Measurements from ENCODE around the gene RDH8. TPM values are rescaled to one million over a fixed set of nuclear protein-coding genes. Genes with fewer than 3 reads are reported as not detected.
A peak's percentile ranks its signal among the peaks of the same experiment; 100 is the strongest.

RDH8 gene
- total and polyA plus RNA-seq, 10 of the 15 experiments (the other 5 are each of a cell fraction or from before 2014, with no cell fraction given) = 0.04 to 0.58 (median 0.05) TPM; not detected in 7

DNA sequence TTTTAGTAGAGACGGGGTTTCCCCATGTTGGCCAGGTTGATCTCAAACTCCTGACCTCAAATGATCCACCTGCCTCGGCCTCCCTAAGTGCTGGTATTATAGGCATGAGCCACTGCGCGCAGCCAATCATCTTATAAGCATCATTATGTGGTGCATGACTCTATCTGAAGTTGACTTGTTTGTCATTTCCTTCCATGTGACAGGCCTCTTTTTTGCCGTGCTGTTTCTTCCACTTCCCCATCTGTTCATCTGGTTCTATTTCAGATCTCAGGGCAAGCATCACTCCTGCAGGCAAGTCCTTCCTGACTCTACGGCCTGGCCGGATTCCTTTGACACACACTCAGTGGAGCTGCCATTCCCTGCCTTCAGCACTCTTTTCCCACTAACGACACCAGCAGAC is 18.2 kb upstream of the RDH8 start:
- no TSS peak for BruUV-seq (replicated peaks)
- intact Hi-C loops (cut with micrococcal nuclease; ENCODE audit: unreplicated experiment) (no loop called here), in situ Hi-C loops (cut with MboI) (no loop called here)
- peaks cover 5% of the 10 kb centered on the region; the same call in 1 of the 2 replicates for H3K4me1 ChIP-seq (ENCODE audit: control insufficient read depth, insufficient read depth, low read length)
- WGBS (ENCODE audit: insufficient coverage, insufficient replicate concordance, low lambda C conversion rate, missing lambda C conversion rate) = 28% methylated on average over 8 of the region's 8 CpGs
- ChIA-PET CTCF (interaction anchor here (1.1 to 1.2 kb wide), 2 partner anchors 12 to 265 kb away, joined by 3 read pairs; no protein-coding TSS in a partner anchor), SMC1A (ENCODE audit: uncharacterized antibody, unreplicated experiment) (no interaction called here), RAD21 (ENCODE audit: unreplicated experiment) (no interaction called here), POLR2A (no interaction called here)
- TF ChIP-seq BACH1 (IDR thresholded peaks at IDR 0.05; ENCODE audit: borderline replicate concordance) (no peak), SPI1 (IDR thresholded peaks at IDR 0.05; ENCODE audit: borderline replicate concordance, insufficient read depth, low read depth, low read length) (peak; percentile 57; the same call in 1 of the 2 replicates)
- FAIRE-seq = no peak
- no peaks in the 10 kb centered on the region for H3K36me3 ChIP-seq (ENCODE audit: control insufficient read depth in 2 of 2, insufficient read depth in 2 of 2, low read length in 1 of 2)
- H3K4me2 ChIP-seq (ENCODE audit: control insufficient read depth, insufficient read depth) = no peak overlapping the region
- H3K27ac ChIP-seq (ENCODE audit: control insufficient read depth, insufficient read depth) = no peak overlapping the region
- no peaks in the 10 kb centered on the region for H4K20me1 ChIP-seq (ENCODE audit: control insufficient read depth, insufficient read depth)
- no peak overlapping the region for H3K4me3 ChIP-seq
- no peaks in the 10 kb centered on the region for H3K9me3 ChIP-seq (replicated peaks; ENCODE audit: control insufficient read depth, insufficient read depth, low read length)
- no peaks in the 10 kb centered on the region for H3K79me2 ChIP-seq (ENCODE audit: control insufficient read depth, insufficient read depth, low read length)
- H3K9ac ChIP-seq (ENCODE audit: control insufficient read depth, insufficient read depth, low read length) = no peak overlapping the region
- H3K27me3 ChIP-seq (replicated peaks in 1 of 2; ENCODE audit: control insufficient read depth in 2 of 2, insufficient read depth in 2 of 2, low read length in 1 of 2) = 0 out of 4 replicates have a peak, but pooled peaks cover 0 to 1% of the 10 kb centered on the region in 2 experiments
- ATAC-seq = no peak
- no peak for DNase-seq (ENCODE audit: low read depth, low spot score)
- no peak overlapping the region for H2AFZ ChIP-seq (ENCODE audit: control insufficient read depth, low read depth, low read length)

DNA sequence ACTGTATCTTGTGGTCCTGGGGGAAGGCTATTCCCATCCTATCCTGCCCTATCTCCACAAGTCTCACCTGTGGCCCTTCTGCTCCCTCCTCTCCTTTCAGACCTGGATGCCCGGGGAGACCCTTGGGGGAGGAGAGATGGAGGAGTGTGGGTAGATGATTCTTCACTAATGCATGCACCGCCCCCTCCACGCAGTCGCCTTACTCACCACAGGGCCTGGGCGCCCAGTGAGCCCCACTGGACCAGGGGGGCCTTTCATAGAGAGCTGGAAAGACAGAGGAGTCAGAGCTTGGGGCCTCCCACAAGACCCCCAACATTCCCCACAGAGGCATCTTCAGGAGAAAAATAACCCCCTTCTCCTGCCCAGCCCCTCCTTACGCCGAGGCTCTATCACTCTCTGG is 17.3 kb upstream of the RDH8 start:
- ChIA-PET SMC1A (ENCODE audit: uncharacterized antibody, unreplicated experiment) (no interaction called here), POLR2A (no interaction called here), CTCF (interaction anchor here (1.1 to 1.2 kb wide), 2 partner anchors 12 to 264 kb away, joined by 3 read pairs; no protein-coding TSS in a partner anchor), RAD21 (ENCODE audit: unreplicated experiment) (no interaction called here)
- WGBS (ENCODE audit: insufficient coverage, insufficient replicate concordance, low lambda C conversion rate, missing lambda C conversion rate) = 62% methylated on average over 7 of the region's 7 CpGs
- no TSS peak for BruUV-seq (replicated peaks)
- Histone ChIP-seq H4K20me1 (ENCODE audit: control insufficient read depth, insufficient read depth) (no peaks in the 10 kb centered on the region), H3K4me2 (ENCODE audit: control insufficient read depth, insufficient read depth) (no peak overlapping the region), H3K27me3 (replicated peaks in 1 of 2; ENCODE audit: control insufficient read depth in 2 of 2, insufficient read depth in 2 of 2, low read length in 1 of 2) (0 out of 4 replicates have a peak, but pooled peaks cover 0 to 1% of the 10 kb centered on the region in 2 experiments), H3K9ac (ENCODE audit: control insufficient read depth, insufficient read depth, low read length) (no peak overlapping the region), H3K36me3 (ENCODE audit: control insufficient read depth in 2 of 2, insufficient read depth in 2 of 2, low read length in 1 of 2) (no peaks in the 10 kb centered on the region), H2AFZ (ENCODE audit: control insufficient read depth, low read depth, low read length) (no peak overlapping the region), H3K4me1 (ENCODE audit: control insufficient read depth, insufficient read depth, low read length) (peaks cover 5% of the 10 kb centered on the region; the same call in 1 of the 2 replicates), H3K9me3 (replicated peaks; ENCODE audit: control insufficient read depth, insufficient read depth, low read length) (no peaks in the 10 kb centered on the region), H3K27ac (ENCODE audit: control insufficient read depth, insufficient read depth) (no peak overlapping the region), H3K79me2 (ENCODE audit: control insufficient read depth, insufficient read depth, low read length) (no peaks in the 10 kb centered on the region), H3K4me3 (no peak overlapping the region)
- in situ Hi-C loops (cut with MboI) (no loop called here), intact Hi-C loops (cut with micrococcal nuclease; ENCODE audit: unreplicated experiment) (no loop called here)
- TF ChIP-seq BRCA1 (IDR thresholded peaks at IDR 0.05; ENCODE audit: low read depth, low read length) (no peak), ZNF274 (IDR thresholded peaks at IDR 0.05; ENCODE audit: insufficient read depth, insufficient read length) (no peak), CREB1 (IDR thresholded peaks at IDR 0.05; ENCODE audit: low read depth) (no peak), NFYB (IDR thresholded peaks at IDR 0.05; ENCODE audit: insufficient read depth, low read depth, low read length) (no peak), IRF4 (IDR thresholded peaks at IDR 0.05; ENCODE audit: low read depth, low read length) (no peak), CHD1 (IDR thresholded peaks at IDR 0.05; ENCODE audit: low read depth, low read length) (no peak), SUZ12 (IDR thresholded peaks at IDR 0.05; ENCODE audit: unreplicated experiment) (no peak), RAD51 (IDR thresholded peaks at IDR 0.05) (no peak), BHLHE40 (IDR thresholded peaks at IDR 0.05; ENCODE audit: borderline replicate concordance in 1 of 2, low read depth in 2 of 2, low read length in 1 of 2) (no peak), EZH2 (IDR thresholded peaks at IDR 0.05; ENCODE audit: borderline replicate concordance, control insufficient read depth, low read depth, low read length) (no peak), TBL1XR1 (IDR thresholded peaks at IDR 0.05; ENCODE audit: low read depth, low read length) (no peak), CEBPB (IDR thresholded peaks at IDR 0.05; ENCODE audit: borderline replicate concordance in 1 of 2, low read depth in 2 of 2, low read length in 2 of 2) (no peak), ZNF24 (IDR thresholded peaks at IDR 0.05) (no peak)
- ATAC-seq = no peak
- DNase-seq (ENCODE audit: low read depth, low spot score) = no peak
- no peak for FAIRE-seq

Measured in GM12878 (cell line).